HG03439 (cell line): ENCODE results near the gene RASL12.
A peak's percentile ranks its signal among the peaks of the same experiment; 100 is the strongest.
"Not testable (repeated sequence)": the region's sequence is repeated elsewhere in the genome, so short reads cannot be mapped to it uniquely, and the experiment has no call there.

ENCODE experiments used
- ATAC-seq: cut with Tn5 transposase; IDR thresholded peaks from one replicate; pipeline ENCODE4 v1.9.1; 2021; ENCODE audit warnings: mild to moderate bottlenecking, moderate library complexity; ENCODE audit not compliant: unreplicated experiment

RASL12 gene

DNA sequence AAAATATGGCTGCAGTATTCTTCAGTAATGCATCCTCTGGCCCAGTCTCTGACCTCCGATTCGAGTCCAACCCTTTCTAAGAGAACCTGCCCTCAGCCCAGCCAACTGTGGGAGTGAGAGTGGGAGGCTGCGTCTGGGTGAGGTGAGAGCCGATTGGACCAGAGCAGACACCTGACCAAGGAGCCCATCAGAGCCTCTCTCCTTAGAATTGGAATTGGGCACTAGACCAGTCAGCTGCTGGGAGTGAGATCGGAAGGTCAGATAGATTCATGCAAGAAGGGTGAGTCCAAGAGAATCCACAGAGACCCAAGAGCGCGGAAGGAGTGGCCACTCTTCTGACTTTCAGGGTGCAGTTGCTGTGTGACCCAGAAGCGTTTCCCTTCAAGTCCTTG lies 10.2 kb downstream of the RASL12 start:
- ATAC-seq: no peak

DNA sequence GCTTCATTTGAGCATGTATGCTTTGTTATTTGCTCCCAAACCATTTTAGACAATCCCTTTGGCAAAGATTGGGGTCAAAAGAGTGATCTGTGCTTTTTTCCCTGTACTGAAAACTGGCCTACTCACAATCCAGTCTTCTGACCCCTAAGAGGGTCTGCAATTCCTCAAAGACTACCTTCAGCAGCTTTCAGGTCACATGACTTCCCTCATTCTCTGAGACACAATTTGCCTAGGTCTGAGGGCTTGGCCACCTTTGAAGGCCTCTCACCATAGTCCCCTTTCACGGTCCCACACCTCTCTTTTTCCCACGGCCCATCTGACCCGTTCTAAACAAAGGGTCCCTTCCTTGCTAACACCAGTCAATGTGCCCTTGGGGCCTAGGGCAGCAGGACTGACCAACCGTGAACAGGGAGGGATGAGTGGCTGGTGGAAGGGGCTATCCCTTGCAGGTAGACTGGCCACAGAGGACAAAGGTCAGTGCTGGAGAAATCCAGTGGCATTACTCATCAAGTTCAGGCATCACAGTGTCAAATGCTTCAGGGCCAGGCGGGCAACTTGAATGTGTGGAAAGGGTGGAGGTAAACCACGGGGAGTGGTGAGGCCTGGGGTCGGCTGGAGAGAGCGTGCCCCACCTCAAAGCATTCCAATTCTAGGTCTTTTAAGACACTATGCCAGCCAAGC lies 10.8 kb downstream of the RASL12 start:
- no peak for ATAC-seq

DNA sequence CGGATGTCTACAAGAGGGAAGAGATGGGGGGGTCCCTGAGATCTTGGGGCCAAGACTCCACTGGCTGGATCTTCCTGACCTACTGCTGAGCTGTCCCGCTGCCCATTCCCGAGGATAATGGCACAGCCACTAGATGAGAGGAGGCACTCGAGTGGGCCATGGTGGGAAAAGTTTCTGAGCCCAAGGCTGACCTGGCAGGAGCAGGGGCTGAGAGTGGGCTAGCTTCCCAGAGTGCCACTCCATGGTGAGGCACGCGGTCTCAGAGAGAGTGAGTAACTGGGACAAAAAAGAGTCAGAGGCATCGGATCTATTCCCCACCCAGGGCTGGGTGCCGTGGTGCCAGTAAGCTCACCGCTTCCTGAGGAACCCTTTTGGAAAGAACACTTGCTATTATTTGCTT lies 11.7 kb downstream of the RASL12 start:
- ATAC-seq: no peak

DNA sequence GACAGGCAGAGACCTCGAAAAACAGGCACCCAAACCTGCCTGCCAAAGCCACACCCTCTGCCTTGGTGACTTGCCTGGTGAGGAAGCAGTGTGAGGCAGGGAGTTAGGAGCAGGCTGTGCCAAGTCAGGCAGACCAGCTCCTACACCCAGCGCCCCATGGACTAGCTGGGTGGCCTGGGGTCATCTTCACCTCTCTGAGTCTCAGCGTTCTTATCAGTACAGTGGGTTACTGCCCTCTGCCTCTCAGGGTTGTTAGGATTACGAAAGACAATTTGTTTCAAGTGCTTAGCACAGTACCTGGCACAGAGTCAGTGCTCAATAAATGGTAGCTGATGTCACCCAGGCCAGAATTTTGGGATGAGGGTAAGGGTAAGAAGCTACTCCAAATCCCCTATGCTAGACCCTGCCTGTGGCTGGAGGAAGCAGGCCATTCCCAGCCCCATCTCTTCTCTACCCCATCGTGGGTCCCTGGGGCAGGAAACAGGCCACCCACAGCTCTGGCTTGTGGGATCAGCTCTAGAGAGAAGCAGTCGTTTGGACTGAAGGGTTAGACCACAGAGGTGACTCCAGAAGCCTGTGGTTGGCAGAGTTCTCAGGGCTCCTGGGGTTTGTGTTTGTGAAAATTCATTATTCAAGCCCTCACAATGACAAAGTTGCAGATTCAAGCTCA lies 12.5 kb downstream of the RASL12 start:
- no peak for ATAC-seq

DNA sequence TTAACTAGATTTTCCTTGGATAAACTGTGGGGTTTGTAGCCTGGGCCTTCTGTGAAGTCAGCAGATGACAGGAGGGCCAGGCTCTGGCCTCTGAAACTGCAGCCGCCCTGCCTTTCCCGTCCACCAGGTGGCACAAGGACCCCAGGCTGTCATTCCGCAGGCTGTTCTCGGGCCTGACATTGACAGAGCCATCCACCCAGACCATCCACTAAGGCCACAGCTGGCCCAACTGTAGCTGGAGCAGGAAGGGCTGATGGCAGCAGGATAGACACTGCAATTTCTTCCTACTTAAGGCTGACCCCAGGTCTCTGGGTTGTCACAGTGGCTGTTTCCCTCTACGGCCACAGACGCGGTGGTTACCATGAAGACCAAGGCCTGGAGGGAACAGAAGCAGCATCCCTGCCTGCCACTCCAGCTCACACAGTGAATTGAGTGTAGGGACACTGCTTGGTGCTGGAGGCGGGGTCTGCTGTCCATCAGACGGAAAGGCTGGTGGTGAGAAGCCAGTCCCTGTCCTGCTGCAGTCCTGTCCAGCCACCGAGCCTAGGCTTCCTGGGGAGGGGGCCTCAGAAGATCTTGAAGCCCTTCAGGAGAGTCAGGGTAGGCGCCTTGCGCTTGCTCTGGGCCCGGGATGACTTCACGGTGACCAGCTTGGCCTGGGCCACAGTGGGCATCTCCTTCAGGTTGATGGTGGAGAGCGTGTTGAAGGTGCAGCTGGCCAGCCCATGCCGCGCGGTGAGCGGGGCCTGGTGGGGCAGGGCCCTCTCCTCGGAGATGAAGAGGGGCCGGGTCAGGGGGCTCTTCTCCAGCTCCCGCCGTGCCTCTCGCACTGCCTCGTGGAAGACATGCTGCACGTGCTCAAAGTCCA lies 13.2 kb downstream of the RASL12 start:
- ATAC-seq: no peak

DNA sequence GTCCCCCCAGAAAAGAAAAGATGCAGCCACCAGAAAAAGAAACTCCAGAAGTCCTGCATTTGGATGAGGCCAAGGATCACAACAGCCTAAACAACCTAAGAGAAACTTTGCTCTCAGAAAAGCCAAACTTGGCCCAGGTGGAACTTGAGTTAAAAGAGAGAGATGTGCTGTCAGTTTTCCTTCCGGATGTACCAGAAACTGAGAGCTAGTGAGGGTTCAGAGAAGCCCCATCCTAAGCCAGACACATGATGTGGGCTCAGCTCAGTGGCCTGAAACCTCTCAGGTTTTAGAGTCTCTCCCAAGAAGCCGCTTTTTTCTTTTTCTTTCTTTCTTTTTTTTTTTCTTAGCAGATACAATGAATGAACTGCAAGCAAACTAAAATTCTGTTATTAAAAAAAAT lies 14.8 kb downstream of the RASL12 start:
- no peak for ATAC-seq

DNA sequence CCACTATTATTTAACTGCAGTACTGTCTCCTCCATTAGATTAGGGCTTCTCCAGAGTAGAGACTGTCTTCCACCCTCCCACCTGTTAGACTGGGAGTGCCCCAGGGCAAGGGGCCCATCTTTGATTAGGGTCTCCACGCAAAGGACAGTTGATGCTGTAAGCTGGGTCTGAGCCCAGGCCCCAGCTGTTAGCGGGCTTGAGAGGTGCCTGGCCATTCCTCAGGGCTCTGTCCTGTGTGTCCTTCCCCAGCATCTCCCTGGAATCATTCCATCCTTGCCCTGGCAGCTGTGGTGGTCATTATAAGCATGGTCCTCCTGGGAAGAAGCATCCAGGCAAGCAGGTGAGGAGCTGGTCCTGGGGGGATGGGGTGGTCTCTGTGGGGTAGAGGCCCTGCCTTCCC lies 16.5 kb downstream of the RASL12 start:
- ATAC-seq: no peak

DNA sequence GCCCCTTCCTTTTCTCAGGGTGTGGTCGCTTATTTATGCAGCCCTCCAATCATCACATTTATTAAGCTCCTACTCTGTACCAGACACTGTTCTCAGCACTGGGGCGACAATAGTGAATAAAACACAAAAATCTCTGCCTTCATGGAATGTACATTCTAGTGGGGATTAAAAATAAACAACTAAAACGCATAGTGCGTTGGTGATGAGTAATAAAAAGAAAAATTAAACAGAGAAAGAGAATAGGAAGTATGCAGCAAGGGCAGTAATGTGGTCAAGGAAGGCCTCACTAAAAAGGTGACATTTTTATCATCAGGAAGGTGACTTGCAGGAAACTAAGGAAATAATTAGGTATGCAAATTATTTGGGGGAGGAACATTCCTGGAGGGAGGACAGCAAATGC lies 17.5 kb downstream of the RASL12 start:
- ATAC-seq: no peak

DNA sequence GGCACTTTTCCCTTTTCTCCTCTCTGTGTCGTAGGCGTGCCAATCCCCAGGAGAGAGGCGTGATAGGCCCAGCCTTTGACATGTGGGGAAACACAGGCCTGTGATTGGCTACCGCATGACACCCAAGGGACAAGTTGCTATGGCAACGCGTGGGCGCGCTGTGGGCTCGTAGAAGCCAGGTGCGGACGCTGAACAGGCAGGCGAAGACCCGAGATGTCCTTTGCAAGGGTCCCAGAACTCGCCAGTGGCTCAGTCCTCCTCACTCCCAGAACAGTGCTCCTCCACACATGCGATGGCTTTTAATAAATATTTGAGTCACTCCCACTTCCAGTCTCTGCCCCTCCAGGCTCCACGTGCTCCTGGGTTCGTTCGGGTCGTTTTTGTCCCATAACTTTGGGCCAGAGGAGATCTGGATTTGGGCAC lies 18.4 kb downstream of the RASL12 start:
- peak; percentile 85 for ATAC-seq

DNA sequence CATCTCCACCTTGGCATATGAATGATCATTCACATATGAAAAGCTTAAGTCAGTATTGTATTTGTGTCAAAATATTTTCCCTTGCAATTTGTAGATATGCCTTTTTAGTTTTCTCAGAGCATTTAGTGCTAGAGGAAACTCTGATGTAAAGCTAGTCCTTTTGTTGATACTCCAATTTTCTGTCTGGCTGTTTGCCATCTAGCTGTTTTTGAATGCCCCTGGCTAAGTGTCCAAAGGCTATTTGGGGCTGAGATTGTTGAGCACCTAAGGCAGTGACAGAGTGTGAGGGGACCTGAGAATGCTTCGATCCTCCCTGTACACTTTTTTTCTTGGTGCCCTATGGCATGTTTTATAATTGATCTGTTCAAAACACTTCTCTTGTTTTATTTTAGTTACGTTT lies 19.6 kb downstream of the RASL12 start:
- ATAC-seq: no peak

DNA sequence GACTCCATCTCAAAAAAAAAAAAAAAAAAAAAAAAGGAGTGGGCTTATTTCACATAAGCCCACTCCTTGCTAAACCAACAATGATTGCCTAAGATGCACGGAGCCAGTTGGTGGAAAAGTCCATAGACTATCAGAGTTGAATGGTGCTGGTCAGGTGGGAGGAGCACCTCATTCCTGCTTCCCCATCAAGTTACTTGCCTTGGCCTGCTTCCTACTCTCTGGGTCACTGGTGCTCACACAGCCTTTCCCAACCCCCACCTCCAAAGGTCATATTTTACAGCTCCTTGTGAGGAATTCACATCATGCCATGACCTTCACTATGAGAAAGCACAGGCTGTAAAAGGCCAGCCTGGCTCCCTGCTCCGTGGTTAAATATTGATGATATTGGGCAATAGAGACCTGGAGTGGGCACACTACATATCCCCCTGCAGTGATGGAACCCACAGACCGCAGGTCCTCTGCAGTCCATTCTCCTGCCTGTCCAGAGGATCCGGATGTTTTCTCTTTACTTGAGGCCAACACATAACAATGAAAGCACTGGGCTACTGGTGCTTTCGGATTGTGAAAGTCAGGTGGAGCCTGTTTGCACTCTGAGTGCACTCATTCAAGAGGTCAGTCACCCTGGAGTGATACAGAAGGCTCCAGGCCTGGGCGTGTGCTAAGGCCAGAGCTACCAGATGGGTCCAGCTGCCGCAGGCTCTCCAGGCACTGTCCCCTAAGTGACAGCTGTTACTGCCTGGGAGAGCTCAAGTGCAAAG lies 22.9 kb downstream of the RASL12 start, which contains the start of gene SLC51B:
Gene SLC51B (plus strand): TSS at position 664 of the 758 bp plus-strand sequence. CDS start 4,618 bp downstream, outside the sequence.
- ATAC-seq: no peak

DNA sequence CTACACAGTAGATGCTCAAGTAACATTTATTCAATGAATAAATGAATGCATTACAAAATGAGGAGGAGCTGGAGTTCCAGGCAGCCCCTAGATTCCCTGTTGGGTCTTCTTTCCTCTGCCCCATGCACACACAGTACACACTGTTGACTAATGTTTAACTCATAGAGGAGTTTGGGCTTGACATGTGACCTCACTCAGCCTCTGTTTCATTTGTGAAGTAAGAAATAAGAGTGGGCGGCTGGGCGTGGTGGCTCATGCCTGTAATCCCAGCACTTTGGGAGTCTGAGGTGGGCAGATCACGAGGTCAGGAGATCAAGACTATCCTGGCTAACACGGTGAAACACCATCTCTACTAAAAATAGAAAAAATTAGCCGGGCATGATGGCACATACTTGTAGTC lies 23.6 kb downstream of the RASL12 start:
- not testable (repeated sequence) for ATAC-seq

DNA sequence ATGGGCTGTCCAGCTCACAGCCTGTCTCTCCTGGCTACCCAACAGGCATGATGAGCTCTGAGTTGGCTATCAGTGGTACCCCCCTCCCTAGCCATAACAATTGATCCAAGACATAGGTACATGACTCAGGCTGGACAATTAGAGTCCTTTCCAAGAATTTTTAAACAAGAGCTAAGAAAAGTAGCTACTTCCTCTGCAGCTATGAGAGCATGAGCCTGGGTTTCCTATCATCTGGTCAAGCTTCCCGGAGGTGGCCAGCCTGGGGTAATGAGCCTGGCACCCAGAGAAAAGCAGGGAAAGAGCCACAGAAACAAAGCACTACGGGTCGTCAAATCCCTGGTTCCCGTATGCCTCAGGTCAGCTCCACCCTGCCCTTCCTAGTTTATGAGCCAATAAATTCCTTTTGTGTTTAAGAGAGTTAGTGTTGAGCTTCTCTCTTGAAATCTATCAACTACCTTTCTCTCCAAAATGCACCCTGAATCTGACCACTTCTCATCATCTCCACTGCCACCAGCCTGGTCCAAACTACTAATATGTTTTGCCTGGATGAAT lies 24.9 kb downstream of the RASL12 start:
- no peak for ATAC-seq

DNA sequence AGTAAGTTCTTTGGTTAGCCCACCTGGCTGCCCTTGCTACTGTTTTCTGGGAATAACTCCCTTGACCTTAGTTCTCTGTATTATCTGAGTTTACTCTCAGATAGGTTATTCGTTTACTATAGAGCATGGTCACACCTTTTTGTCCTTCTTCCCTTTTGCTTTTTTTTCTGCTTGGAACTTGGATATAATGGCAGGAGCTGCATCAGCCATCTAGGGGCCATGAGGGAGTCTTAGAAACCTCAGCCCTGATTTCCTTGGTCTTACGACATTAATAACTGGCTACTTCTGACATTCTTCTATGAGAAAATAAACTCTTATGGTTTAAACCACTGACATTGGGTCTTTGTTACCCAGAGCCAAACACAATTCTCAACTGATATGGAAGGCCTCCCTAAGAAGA lies 26.0 kb downstream of the RASL12 start:
- no peak for ATAC-seq

DNA sequence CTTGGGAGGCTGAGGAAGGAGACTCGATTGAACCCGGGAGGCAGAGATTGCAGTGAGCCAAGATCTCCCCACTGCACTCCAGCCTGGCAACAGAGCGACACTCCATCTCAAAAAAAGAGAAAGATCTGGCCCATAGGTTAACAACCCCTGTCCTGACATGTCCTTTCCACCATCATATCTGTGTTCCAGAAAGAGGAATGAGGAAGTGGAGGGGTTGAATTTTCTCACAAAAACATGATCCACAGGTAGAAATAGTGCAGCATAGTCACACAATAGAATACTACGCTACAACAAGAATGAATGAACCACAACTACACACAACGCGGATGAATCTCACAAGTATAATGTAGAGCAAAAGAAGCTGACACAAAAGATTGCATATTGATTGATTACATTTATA lies 27.3 kb downstream of the RASL12 start:
- no peak for ATAC-seq

DNA sequence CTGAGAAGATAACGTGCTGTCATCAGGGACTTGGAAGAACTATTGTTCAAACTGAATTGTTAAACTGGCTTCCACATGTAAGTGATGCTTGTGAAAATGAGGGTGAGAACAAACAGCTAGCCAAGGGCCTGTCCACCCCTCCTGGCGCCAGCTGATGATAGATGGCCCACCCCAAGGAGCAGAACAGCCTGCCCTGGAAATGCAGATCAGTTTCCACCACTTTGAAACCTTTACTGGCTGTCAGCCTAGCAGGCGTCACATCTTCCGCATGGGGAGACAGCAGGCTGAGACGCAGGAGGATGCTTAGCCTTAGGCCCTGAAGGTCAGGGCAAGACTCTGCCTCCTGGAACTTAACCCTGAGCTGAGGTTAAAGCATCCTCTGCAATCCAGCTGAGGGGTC lies 29.0 kb downstream of the RASL12 start:
- no peak for ATAC-seq

DNA sequence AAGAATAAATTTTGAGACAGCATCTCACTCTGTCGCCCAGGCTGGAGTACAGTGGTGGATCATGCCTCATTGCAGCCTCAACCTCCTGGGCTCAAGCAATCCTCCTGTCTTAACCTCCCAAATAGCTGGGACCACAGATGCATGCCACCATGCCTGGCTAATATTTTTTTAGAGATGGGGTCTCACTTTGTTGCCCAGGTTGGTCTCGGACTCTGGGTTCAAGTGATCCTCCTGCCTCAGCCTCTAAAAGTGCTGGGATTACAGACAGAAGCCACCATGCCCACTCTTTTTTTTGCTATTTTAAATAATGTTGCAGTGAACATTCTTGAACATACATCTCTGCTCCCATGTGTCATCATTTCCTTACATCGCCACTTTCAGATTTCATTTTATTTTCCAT lies 29.4 kb downstream of the RASL12 start:
- no peak for ATAC-seq

DNA sequence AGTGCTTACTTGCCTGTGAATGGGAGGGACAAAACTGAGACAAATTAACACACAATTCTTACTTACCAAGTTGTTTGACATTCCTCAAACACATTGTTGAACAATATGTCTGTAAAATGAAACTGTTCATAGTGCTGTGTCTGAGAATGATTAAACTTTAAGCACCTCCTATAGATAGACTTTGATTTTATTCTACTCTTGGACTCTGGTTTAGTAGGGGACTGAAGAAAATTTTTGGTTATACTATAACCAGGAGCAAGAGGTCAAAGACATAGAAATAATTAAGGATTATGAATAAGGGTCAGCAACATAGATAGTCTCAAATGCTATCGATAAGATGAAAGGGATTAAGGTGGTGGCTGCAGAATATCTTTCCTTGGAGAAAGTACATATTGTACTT lies 30.5 kb downstream of the RASL12 start:
- no peak for ATAC-seq

DNA sequence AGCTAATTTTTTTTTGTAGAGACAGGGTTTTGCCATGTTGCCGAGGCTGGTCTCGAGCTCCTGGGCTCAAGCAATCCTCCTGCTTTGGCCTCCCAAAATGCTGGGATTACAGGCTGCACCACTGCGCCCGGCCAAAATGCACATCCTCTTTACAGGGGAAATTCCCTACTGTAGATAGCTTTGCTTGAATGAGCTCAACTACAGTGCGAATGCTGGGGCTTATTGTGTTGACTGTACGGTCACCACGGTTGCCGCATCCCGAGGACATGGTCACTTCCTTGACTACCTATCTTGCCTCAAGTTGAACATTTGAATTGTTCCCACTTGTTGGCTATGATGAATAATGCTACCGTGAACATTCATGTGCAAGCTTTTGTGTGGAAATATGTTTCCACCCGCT lies 33.1 kb downstream of the RASL12 start:
- ATAC-seq: no peak

DNA sequence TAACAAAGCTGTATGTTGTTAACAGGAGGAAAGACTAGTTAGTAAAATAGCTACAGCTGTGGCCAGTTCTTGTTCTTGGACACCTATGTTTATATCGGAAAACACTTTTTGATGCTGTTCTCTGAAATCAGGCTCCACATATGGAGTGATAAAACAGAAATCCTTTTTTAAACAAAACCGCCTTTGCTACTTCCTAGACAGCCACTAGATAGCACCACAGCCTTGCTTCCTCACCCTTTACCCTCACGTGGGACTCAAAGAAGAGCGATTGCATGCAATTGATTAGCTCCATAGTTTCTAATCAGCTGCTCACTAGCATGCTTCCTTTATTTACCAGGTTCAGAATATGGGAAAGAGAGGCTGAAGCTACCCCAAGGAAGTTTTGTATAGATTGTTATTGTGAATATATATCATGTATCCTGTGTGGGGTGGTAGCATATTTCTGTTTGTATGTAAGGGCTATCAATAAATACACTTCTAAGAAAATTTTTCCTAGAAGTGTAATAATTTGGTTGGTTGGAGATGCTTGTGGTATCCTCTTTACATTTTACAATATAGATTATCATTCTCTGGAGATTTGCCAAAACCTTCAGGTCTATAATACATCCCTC lies 34.0 kb downstream of the RASL12 start:
- ATAC-seq: no peak
